Mononuclear cell (primary cell): ENCODE data around the gene CNNM2. TPM values are rescaled to one million over a fixed set of nuclear protein-coding genes. Genes with fewer than 3 reads are reported as not detected.
"Not testable (repeated sequence)": the region's sequence is repeated elsewhere in the genome, so short reads cannot be mapped to it uniquely, and the experiment has no call there.

ENCODE experiments used
- H3K27me3 ChIP-seq: 2 replicates; pipeline ENCODE4 v1.6.0; 2011; ENCODE audit warnings: low read length, control low read depth; ENCODE audit not compliant: insufficient read depth
- H3K4me1 ChIP-seq: 2 replicates; pipeline ENCODE4 v1.5.1; 2011; ENCODE audit warnings: mild to moderate bottlenecking, low read length, control low read depth; ENCODE audit not compliant: insufficient read depth
- H3K4me3 ChIP-seq: 2 replicates; pipeline ENCODE4 v1.5.1; 2011; ENCODE audit warnings: mild to moderate bottlenecking, low read length, moderate library complexity
- H3K9me3 ChIP-seq: 2 replicates; pipeline ENCODE4 v1.5.1; 2011; ENCODE audit warnings: low read depth, mild to moderate bottlenecking, control low read depth, low read length
- total RNA-seq: library from RNA; depleted of rRNA; stranded (reverse); fragments of >200 nt; gene quantifications from one replicate; pipeline ENCODE4 v1.2.3, GENCODE V29; 2012

The CNNM2 gene
- total RNA-seq, 1 donor = 7.3 TPM

DNA sequence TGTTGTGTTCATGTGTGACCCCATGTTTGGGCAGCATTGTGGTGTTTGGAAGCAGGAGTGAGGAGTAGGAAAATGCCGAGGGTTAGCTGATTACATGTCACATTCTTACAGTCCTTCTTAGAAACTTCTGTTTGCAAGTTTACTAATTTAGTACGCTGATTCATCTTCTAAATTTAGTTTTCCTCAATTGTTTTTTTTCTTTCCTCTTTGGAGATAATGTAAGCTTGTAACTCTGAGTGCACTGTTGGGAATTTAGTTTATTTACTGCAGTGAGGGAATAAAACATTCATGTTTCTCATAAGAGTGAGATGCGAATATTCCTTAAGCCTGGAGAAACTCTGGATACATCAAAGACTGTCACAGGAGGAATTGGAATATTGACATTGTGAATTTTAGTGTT lies 139.9 kb downstream of the CNNM2 start:
- Histone ChIP-seq H3K4me1 (peaks cover 16% of the 10 kb centered on the region), H3K9me3 (no peaks in the 10 kb centered on the region), H3K27me3 (no peaks in the 10 kb centered on the region)

DNA sequence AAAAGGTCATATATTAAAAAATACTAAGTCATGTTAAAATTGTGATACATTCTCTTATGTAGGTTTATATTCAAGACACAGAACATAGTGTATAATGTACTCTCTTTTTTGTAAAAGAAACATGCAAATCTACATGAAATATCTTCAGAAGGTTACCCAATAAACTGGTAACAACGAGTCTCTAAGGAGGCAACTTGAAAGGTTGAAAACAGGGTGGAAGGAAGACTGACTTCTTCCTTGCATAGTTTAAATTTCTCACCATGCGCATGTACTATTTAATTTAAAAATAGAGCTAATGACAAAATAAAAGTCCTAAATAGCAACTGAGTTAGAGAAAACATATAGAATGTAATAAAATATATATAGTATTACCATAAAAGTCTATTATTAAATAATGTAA lies 142.5 kb downstream of the CNNM2 start:
- Histone ChIP-seq H3K4me3 (no peak overlapping the region), H3K4me1 (no peaks in the 10 kb centered on the region), H3K9me3 (no peaks in the 10 kb centered on the region), H3K27me3 (no peaks in the 10 kb centered on the region)

More for the DNA sequence above, 139.9 kb downstream of the CNNM2 start:
- no peak overlapping the region for H3K4me3 ChIP-seq

DNA sequence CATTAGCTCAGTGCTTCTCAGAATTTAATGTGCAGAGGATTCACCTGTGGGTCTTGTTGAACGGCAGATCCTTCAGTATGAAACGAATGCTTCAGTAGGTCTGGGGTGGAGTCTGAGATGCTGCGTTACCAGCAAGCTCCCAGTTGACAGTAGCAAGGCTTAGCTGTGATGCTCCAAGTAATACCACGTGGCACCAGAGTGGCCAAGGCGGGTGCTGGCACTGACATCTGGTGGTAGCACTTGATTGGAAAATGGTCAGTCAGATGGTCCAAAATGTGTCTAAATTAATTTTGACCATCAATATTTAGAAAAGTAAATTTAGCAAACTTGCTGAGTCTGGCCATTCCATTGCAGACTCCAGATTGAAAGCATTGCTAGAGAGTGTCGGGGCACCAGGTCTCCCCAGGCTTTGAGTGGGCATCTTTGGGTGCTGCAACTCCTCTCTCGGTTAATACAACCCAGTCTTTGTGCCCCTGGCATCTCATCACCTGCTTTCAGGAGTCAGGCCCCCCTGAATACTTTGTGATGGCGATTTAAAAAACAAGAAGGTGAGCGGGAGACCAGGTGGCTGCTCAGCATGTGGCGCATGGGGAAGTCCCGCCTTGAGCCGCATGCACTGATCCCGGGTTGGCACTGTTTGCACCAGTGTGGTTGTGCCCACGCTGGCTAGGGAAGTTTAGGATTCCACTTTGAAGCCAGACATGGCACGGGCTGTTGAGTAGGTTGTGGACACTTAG lies 144.9 kb downstream of the CNNM2 start:
- no peaks in the 10 kb centered on the region for H3K27me3 ChIP-seq
- H3K4me3 ChIP-seq = no peak overlapping the region
- H3K9me3 ChIP-seq = no peaks in the 10 kb centered on the region
- H3K4me1 ChIP-seq = no peaks in the 10 kb centered on the region

- Histone ChIP-seq H3K27me3 (no peaks in the 10 kb centered on the region), H3K4me1 (peaks cover 11% of the 10 kb centered on the region), H3K9me3 (no peaks in the 10 kb centered on the region), H3K4me3 (no peak overlapping the region)
These were observed 146.9 kb downstream of the CNNM2 start for GRCh38 chr10:103064956-103065355.

DNA sequence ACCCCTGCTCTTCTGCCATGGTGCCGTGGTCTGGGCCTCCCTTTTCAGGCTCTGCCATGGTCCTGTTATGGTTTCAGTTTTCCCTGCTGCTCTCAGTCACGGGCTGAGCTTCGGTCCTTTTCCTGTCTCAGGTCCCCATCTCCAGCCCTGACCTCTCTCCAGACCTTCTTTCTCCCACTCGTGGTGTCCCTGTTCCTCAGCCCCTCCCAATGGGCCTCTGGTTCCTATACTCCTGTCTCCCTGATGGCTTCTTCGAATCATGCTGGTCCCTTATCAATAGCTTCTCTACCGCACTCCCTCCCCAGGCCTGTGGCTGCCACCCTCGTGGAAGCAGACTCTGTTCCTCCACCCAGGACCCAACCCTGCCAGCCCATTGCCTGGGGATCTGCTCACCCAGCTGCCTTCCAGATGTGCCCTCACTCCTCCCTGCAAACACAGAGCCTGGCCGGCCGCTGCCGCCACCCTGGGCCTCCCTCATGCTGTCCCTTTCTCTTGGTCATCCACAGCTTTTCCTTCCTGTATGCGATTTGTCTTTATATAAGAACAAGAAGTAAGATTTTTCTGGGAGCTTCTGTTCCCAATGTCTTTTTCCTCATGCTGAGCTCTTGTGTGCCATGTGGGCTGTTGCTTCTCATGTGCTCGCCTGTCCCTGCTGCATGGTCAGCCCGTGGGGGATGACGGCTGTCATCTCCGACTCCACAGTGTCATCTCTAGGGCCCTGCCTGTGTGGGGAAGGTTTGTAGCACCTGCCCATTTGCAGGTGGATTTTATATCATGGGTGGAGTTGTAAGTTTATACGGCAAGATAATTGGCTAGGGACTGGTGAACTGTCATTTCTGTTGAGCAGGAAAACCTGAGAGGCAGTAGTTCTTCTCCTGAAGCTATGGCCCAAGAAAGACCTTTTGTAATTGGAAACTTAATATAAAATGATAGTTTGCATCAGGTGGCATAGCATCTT lies 148.3 kb downstream of the CNNM2 start:
- Histone ChIP-seq H3K4me1 (peaks cover 26% of the 10 kb centered on the region), H3K4me3 (no peak overlapping the region), H3K27me3 (no peaks in the 10 kb centered on the region), H3K9me3 (no peaks in the 10 kb centered on the region)

DNA sequence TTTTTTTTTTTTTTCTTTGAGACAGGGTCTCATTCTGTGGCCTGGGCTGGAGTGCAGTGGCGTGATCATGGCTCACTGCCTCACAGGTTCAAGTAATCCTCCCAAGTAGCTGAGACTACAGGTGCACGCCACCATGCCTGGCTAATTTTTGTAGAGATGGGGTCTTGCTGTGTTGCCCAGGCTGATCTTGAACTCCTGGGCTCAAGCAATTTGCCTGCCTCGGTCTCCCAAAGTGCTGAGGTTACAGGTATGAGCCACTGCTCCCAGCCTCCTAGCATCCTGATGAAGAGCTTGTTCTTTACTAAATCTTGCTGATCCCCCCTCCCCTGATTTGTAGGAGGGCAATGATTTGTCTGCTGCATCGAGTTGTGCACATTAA lies 149.0 kb downstream of the CNNM2 start:
- not testable (repeated sequence) for H3K27me3 ChIP-seq, H3K4me3 ChIP-seq, H3K9me3 ChIP-seq
- peaks cover 30% of the 10 kb centered on the region for H3K4me1 ChIP-seq

DNA sequence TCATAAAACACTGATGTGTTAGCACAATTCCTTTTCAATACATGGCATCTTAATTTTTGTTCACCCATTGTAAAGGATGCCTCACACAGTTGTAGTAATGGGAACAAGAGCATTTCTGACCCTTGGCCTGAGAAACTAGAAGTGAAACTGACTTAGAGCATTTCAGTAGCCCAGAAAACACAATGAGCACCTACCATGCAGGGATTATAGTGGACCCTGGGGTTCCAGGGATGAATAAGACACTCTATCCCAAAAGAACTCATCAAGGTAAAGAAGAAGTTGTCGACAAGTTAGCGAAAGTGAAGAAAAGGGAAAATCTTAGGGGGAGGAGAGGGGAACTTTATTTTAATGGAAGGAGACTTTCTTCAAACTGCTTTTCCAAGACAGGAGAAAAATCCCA lies 149.4 kb downstream of the CNNM2 start:
- Histone ChIP-seq H3K27me3 (no peaks in the 10 kb centered on the region), H3K9me3 (no peaks in the 10 kb centered on the region), H3K4me1 (peaks cover 30% of the 10 kb centered on the region), H3K4me3 (no peak overlapping the region)

- Histone ChIP-seq H3K4me1 (peaks cover 30% of the 10 kb centered on the region), H3K27me3 (no peaks in the 10 kb centered on the region), H3K9me3 (no peaks in the 10 kb centered on the region), H3K4me3 (no peak overlapping the region)
These were observed 149.9 kb downstream of the CNNM2 start for GRCh38 chr10:103067956-103068355.

DNA sequence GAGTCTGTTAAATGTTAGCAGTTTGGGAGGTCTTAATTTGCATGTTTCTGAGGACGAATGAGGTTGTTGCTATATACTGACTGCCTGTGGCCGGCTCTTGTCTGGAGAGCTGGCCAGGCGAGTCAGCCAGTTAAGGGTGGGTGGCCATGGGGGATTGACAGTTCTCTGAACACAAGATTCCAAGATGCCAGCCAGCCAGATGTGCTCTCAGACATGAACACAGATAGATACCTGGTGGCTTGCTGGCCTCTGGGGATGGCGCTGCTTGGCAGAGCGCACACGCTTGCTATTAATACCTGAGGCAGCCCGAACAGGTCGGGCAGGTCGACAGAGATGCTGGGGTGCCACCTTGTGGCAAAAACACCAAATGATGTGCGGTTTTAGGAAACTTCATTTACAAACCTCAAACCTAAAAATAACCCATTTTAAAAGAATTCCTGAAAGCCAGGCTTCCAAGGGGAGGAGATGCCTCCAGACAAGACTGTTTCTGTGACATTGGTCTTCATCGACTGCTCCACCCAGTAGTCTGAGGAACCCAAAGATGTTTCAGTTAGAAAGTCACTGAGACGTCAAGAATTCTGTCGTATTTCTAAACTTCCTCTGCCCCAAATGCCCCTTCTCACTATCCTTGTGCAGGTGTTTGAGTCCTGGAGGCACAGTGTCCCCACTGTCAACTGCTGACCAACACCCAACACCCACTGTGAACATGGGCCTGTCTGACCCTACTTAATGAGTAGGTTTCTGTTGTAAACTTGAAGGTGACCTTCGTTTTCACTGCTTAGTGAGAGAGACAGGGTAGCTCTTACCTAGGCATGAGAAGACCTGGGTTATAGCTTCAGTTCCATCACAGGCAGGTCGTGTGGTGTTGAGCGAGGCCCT lies 151.6 kb downstream of the CNNM2 start:
- H3K4me1 ChIP-seq = peaks cover 30% of the 10 kb centered on the region
- H3K27me3 ChIP-seq = no peaks in the 10 kb centered on the region
- H3K4me3 ChIP-seq = no peak overlapping the region
- H3K9me3 ChIP-seq = no peaks in the 10 kb centered on the region

- Histone ChIP-seq H3K27me3 (no peaks in the 10 kb centered on the region), H3K4me1 (peaks cover 30% of the 10 kb centered on the region), H3K9me3 (no peaks in the 10 kb centered on the region), H3K4me3 (no peak overlapping the region)
These were observed 154.2 kb downstream of the CNNM2 start for GRCh38 chr10:103072276-103072675.

- H3K4me3 ChIP-seq = no peak overlapping the region
- H3K27me3 ChIP-seq = no peaks in the 10 kb centered on the region
These were observed 154.8 kb downstream of the CNNM2 start for GRCh38 chr10:103072891-103073290.

DNA sequence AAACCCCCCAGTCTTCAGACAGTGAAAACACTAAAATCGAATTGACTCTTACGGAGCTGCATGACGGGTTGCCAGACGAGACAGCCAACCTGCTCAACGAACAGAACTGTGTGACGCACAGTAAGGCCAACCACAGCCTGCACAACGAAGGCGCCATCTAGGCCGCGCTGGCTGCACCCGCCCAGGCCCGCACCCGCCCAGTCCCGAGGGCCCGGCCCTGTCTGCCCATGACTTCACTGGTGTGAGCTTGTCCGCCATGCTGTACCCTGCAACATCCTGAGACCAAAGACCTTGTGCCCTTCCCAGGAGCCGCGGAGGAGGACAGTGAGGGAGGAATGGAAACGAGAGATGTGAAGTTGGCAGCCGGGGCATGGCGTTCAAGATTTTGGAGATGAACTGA lies 158.9 kb downstream of the CNNM2 start:
- H3K4me3 ChIP-seq = no peak overlapping the region
- no peaks in the 10 kb centered on the region for H3K4me1 ChIP-seq
- H3K9me3 ChIP-seq = no peaks in the 10 kb centered on the region
- no peaks in the 10 kb centered on the region for H3K27me3 ChIP-seq

More at GRCh38 chr10:103072891-103073290, 154.8 kb downstream of the CNNM2 start:
- Histone ChIP-seq H3K9me3 (no peaks in the 10 kb centered on the region), H3K4me1 (peaks cover 30% of the 10 kb centered on the region)

- Histone ChIP-seq H3K9me3 (no peaks in the 10 kb centered on the region), H3K27me3 (no peaks in the 10 kb centered on the region), H3K4me3 (no peak overlapping the region), H3K4me1 (no peaks in the 10 kb centered on the region)
These were observed 159.6 kb downstream of the CNNM2 start for GRCh38 chr10:103077491-103078308.

DNA sequence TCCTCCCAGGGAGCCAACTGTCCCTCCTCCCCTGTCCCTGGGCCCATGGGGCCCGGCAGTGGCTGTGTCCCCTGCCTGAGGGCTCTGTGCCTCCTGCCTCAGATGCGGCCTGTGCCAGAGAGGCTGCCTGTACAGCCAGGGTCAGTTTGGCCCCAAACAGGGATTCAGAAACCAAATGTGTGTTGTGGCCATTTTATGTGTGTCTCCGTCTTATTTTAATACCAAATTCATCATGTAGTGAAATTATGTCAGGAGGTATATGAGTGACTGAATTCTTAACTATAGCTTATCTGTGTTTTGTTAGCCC lies 160.2 kb downstream of the CNNM2 start:
- Histone ChIP-seq H3K9me3 (no peaks in the 10 kb centered on the region), H3K4me1 (no peaks in the 10 kb centered on the region), H3K4me3 (no peak overlapping the region), H3K27me3 (no peaks in the 10 kb centered on the region)
